Measurements from ENCODE around the gene LCNL1.
A peak's percentile ranks its signal among the peaks of the same experiment; 100 is the strongest.

GRCh38 chr9:136978073-136978864 lies 4.5 kb upstream of the LCNL1 start:
- TF ChIP-seq CTCF (IDR thresholded peaks at IDR 0.05) (no peak), POLR2A (IDR thresholded peaks at IDR 0.05) (peak in 1 of 4 donors; percentile 12)
